ENCODE data around the gene LYG2. TPM values are rescaled to one million over a fixed set of nuclear protein-coding genes. Genes with fewer than 3 reads are reported as not detected.

The LYG2 gene
- total RNA-seq, 1 donor from 2014 or later: not detected

GRCh38 chr2:99260184-99260583 is 4.7 kb upstream of the LYG2 start:
- peaks cover 2% of the 10 kb centered on the region for H3K36me3 Mint-ChIP-seq (ENCODE audit: unreplicated experiment)
- H3K4me3 Mint-ChIP-seq (ENCODE audit: unreplicated experiment): no peak overlapping the region
- peaks cover 3% of the 10 kb centered on the region for H3K9me3 Mint-ChIP-seq (ENCODE audit: unreplicated experiment)
- H3K27me3 Mint-ChIP-seq (ENCODE audit: unreplicated experiment): no peaks in the 10 kb centered on the region
- no peak overlapping the region for H3K27ac Mint-ChIP-seq (ENCODE audit: unreplicated experiment)
- no peaks in the 10 kb centered on the region for H3K4me1 Mint-ChIP-seq (ENCODE audit: unreplicated experiment)
- TF ChIP-seq CTCF (IDR thresholded peaks at IDR 0.05): no peak
- DNase-seq (ENCODE audit: extremely low spot score, unreplicated experiment): no peak

- Mint-ChIP-seq H3K9me3 (ENCODE audit: unreplicated experiment) (peaks cover 3% of the 10 kb centered on the region), H3K36me3 (ENCODE audit: unreplicated experiment) (peaks cover 2% of the 10 kb centered on the region), H3K27me3 (ENCODE audit: unreplicated experiment) (no peaks in the 10 kb centered on the region), H3K27ac (ENCODE audit: unreplicated experiment) (no peak overlapping the region), H3K4me3 (ENCODE audit: unreplicated experiment) (no peak overlapping the region), H3K4me1 (ENCODE audit: unreplicated experiment) (no peaks in the 10 kb centered on the region)
- no peak for TF ChIP-seq CTCF (IDR thresholded peaks at IDR 0.05)
- no peak for DNase-seq (ENCODE audit: extremely low spot score, unreplicated experiment)
Observed at GRCh38 chr2:99259465-99259864, 4.0 kb upstream of the LYG2 start.

- Mint-ChIP-seq H3K4me3 (ENCODE audit: unreplicated experiment) (no peak overlapping the region), H3K27ac (ENCODE audit: unreplicated experiment) (no peak overlapping the region), H3K4me1 (ENCODE audit: unreplicated experiment) (no peaks in the 10 kb centered on the region), H3K9me3 (ENCODE audit: unreplicated experiment) (peaks cover 3% of the 10 kb centered on the region), H3K36me3 (ENCODE audit: unreplicated experiment) (no peaks in the 10 kb centered on the region), H3K27me3 (ENCODE audit: unreplicated experiment) (no peaks in the 10 kb centered on the region)
- TF ChIP-seq CTCF (IDR thresholded peaks at IDR 0.05): no peak
- no peak for DNase-seq (ENCODE audit: extremely low spot score, unreplicated experiment)
Observed at GRCh38 chr2:99256677-99257076, 1.2 kb upstream of the LYG2 start.

GRCh38 chr2:99249951-99250350 is 5.5 kb downstream of the LYG2 start:
- no peaks in the 10 kb centered on the region for H3K27me3 Mint-ChIP-seq (ENCODE audit: unreplicated experiment)
- H3K27ac Mint-ChIP-seq (ENCODE audit: unreplicated experiment): no peak overlapping the region
- no peaks in the 10 kb centered on the region for H3K4me1 Mint-ChIP-seq (ENCODE audit: unreplicated experiment)

GRCh38 chr2:99242151-99242550 is 13.3 kb downstream of the LYG2 start:
- no peaks in the 10 kb centered on the region for H3K36me3 Mint-ChIP-seq (ENCODE audit: unreplicated experiment)
- no peak overlapping the region for H3K27ac Mint-ChIP-seq (ENCODE audit: unreplicated experiment)
- no peaks in the 10 kb centered on the region for H3K27me3 Mint-ChIP-seq (ENCODE audit: unreplicated experiment)
- TF ChIP-seq CTCF (IDR thresholded peaks at IDR 0.05): no peak
- DNase-seq (ENCODE audit: extremely low spot score, unreplicated experiment): no peak
- no peak overlapping the region for H3K4me3 Mint-ChIP-seq (ENCODE audit: unreplicated experiment)
- no peaks in the 10 kb centered on the region for H3K9me3 Mint-ChIP-seq (ENCODE audit: unreplicated experiment)
- no peaks in the 10 kb centered on the region for H3K4me1 Mint-ChIP-seq (ENCODE audit: unreplicated experiment)

More at GRCh38 chr2:99249951-99250350, 5.5 kb downstream of the LYG2 start:
- H3K36me3 Mint-ChIP-seq (ENCODE audit: unreplicated experiment): peaks cover 2% of the 10 kb centered on the region
- no peak for DNase-seq (ENCODE audit: extremely low spot score, unreplicated experiment)
- H3K9me3 Mint-ChIP-seq (ENCODE audit: unreplicated experiment): peaks cover 9% of the 10 kb centered on the region
- no peak for TF ChIP-seq CTCF (IDR thresholded peaks at IDR 0.05)
- H3K4me3 Mint-ChIP-seq (ENCODE audit: unreplicated experiment): no peak overlapping the region

All from osteocyte (in vitro differentiated cells).